HG03196 (cell line): ENCODE results near the gene IL1RAPL2.

ENCODE experiments used
- ATAC-seq: cut with Tn5 transposase; IDR thresholded peaks from one replicate; pipeline ENCODE4 v1.9.1; 2021; ENCODE audit not compliant: unreplicated experiment

The IL1RAPL2 gene

GRCh38 chrX:105260291-105261043 is 694.5 kb downstream of the IL1RAPL2 start:
- no peak for ATAC-seq

- ATAC-seq, result no peak
Measured at GRCh38 chrX:105263171-105263570, 697.2 kb downstream of the IL1RAPL2 start.

GRCh38 chrX:105263801-105264200 is 697.8 kb downstream of the IL1RAPL2 start:
- ATAC-seq, result no peak

- no peak for ATAC-seq
Measured at GRCh38 chrX:105265093-105265492, 699.1 kb downstream of the IL1RAPL2 start.

GRCh38 chrX:105266456-105266855 is 700.5 kb downstream of the IL1RAPL2 start:
- no peak for ATAC-seq

GRCh38 chrX:105267167-105267566 is 701.2 kb downstream of the IL1RAPL2 start:
- ATAC-seq, result no peak

- no peak for ATAC-seq
Measured at GRCh38 chrX:105269386-105269785, 703.4 kb downstream of the IL1RAPL2 start.

GRCh38 chrX:105273326-105273725 is 707.3 kb downstream of the IL1RAPL2 start:
- ATAC-seq, result no peak

- no peak for ATAC-seq
Measured at GRCh38 chrX:105274091-105274490, 708.1 kb downstream of the IL1RAPL2 start.

GRCh38 chrX:105277132-105277531 is 711.1 kb downstream of the IL1RAPL2 start:
- no peak for ATAC-seq

GRCh38 chrX:105282077-105282476 is 716.1 kb downstream of the IL1RAPL2 start:
- ATAC-seq, result no peak

- no peak for ATAC-seq
Measured at GRCh38 chrX:105297041-105297440, 731.0 kb downstream of the IL1RAPL2 start.

GRCh38 chrX:105299286-105299685 is 733.3 kb downstream of the IL1RAPL2 start:
- no peak for ATAC-seq

- no peak for ATAC-seq
Measured at GRCh38 chrX:105302246-105302645, 736.2 kb downstream of the IL1RAPL2 start.

GRCh38 chrX:105307762-105308161 is 741.8 kb downstream of the IL1RAPL2 start:
- ATAC-seq, result no peak

- no peak for ATAC-seq
Measured at GRCh38 chrX:105313596-105313995, 747.6 kb downstream of the IL1RAPL2 start.

- no peak for ATAC-seq
Measured at GRCh38 chrX:105314458-105314857, 748.5 kb downstream of the IL1RAPL2 start.

GRCh38 chrX:105315248-105315647 is 749.2 kb downstream of the IL1RAPL2 start:
- no peak for ATAC-seq

- ATAC-seq, result no peak
Measured at GRCh38 chrX:105317117-105317516, 751.1 kb downstream of the IL1RAPL2 start.

GRCh38 chrX:105323928-105324327 is 757.9 kb downstream of the IL1RAPL2 start:
- ATAC-seq, result no peak

GRCh38 chrX:105328773-105329172 is 762.8 kb downstream of the IL1RAPL2 start:
- ATAC-seq, result no peak

- ATAC-seq, result no peak
Measured at GRCh38 chrX:105331244-105331643, 765.2 kb downstream of the IL1RAPL2 start.

- no peak for ATAC-seq
Measured at GRCh38 chrX:105347373-105347772, 781.4 kb downstream of the IL1RAPL2 start.
